Calu3 (cell line): ENCODE results near the gene PRDX6. TPM values are rescaled to one million over a fixed set of nuclear protein-coding genes. Genes with fewer than 3 reads are reported as not detected.

ENCODE experiments used
- BruUV-seq: library from RNA; stranded (reverse); fragments of 400-500 nt; replicated peaks from 2 replicates; lab custom pipeline; 2021; lab: Mats Ljungman, UMichigan
- CTCF ChIA-PET: fragments of 300-600 bp; sonication (Branson Sonifier 250); formaldehyde crosslinking; loops from one replicate; lab custom pipeline; 2022; ENCODE audit warnings: antibody characterized with exemption; lab: Charles Lee
- DNase-seq: peaks from one replicate; pipeline ENCODE4 v3.0.0; 2022
- H3K27ac Mint-ChIP-seq: one replicate; pipeline ENCODE4 v1.8.0; 2022; ENCODE audit warnings: mixed read lengths; ENCODE audit not compliant: unreplicated experiment
- H3K27me3 Mint-ChIP-seq: one replicate; pipeline ENCODE4 v1.8.0; 2022; ENCODE audit warnings: mixed read lengths; ENCODE audit not compliant: unreplicated experiment
- H3K36me3 Mint-ChIP-seq: one replicate; pipeline ENCODE4 v1.8.0; 2022; ENCODE audit warnings: mild to moderate bottlenecking, moderate library complexity, mixed read lengths; ENCODE audit not compliant: insufficient read depth, unreplicated experiment
- H3K4me1 Mint-ChIP-seq: one replicate; pipeline ENCODE4 v1.8.0; 2022; ENCODE audit warnings: mild to moderate bottlenecking, low read depth, mixed read lengths; ENCODE audit not compliant: unreplicated experiment
- H3K4me3 Mint-ChIP-seq: one replicate; pipeline ENCODE4 v1.8.0; 2022; ENCODE audit warnings: mild to moderate bottlenecking, low read depth, moderate library complexity, mixed read lengths; ENCODE audit not compliant: unreplicated experiment
- H3K9me3 Mint-ChIP-seq: one replicate; pipeline ENCODE4 v1.8.0; 2022; ENCODE audit warnings: low read depth, mixed read lengths; ENCODE audit not compliant: unreplicated experiment
- intact Hi-C: fragments of 100-400 bp; cut with micrococcal nuclease; formaldehyde crosslinking; loops from one replicate; pipeline ENCODE4 v1.10.0; 2022; ENCODE audit not compliant: unreplicated experiment
- total RNA-seq: library from RNA; stranded (reverse); gene quantifications from 2 replicates; pipeline ENCODE4 v1.2.3, GENCODE V29; 2022
- TF ChIP-seq, protein P1 (sequence below): fragments of 200-600 bp; IDR thresholded peaks from one replicate; pipeline ENCODE4 v1.8.0; 2022; ENCODE audit warnings: antibody characterized with exemption; ENCODE audit not compliant: unreplicated experiment

Gene PRDX6
- total RNA-seq, 1 experiment from 2014 or later: 360 TPM

DNA sequence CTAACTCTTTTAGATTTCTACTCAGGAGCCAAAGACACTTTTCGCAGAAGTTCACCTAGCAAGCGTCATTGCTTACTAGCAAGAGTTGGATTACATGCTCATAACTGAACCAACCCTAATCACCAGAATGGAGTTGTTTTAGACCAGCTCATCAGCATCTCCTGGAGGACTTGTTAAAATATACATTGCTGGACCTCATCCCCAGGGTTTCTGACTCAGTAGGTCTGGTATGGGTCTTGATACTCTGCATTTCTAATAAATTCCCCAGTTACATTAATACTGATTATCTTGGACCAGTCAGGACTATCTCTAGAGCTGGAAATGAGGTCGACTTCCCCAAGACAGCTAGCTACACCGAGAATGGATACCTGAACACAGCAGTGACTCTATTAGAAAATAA, 9.7 kb upstream of the PRDX6 start:
- Mint-ChIP-seq H3K27ac (no peak overlapping the region), H3K36me3 (no peaks in the 10 kb centered on the region), H3K9me3 (peaks cover 20% of the 10 kb centered on the region), H3K4me1 (no peaks in the 10 kb centered on the region), H3K27me3 (no peaks in the 10 kb centered on the region), H3K4me3 (no peak overlapping the region)
- intact Hi-C loops: no loop called here
- no TSS peak for BruUV-seq
- TF ChIP-seq, protein P1, sequence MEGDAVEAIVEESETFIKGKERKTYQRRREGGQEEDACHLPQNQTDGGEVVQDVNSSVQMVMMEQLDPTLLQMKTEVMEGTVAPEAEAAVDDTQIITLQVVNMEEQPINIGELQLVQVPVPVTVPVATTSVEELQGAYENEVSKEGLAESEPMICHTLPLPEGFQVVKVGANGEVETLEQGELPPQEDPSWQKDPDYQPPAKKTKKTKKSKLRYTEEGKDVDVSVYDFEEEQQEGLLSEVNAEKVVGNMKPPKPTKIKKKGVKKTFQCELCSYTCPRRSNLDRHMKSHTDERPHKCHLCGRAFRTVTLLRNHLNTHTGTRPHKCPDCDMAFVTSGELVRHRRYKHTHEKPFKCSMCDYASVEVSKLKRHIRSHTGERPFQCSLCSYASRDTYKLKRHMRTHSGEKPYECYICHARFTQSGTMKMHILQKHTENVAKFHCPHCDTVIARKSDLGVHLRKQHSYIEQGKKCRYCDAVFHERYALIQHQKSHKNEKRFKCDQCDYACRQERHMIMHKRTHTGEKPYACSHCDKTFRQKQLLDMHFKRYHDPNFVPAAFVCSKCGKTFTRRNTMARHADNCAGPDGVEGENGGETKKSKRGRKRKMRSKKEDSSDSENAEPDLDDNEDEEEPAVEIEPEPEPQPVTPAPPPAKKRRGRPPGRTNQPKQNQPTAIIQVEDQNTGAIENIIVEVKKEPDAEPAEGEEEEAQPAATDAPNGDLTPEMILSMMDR: no peak
- CTCF ChIA-PET: no interaction called here
- no peak for DNase-seq

DNA sequence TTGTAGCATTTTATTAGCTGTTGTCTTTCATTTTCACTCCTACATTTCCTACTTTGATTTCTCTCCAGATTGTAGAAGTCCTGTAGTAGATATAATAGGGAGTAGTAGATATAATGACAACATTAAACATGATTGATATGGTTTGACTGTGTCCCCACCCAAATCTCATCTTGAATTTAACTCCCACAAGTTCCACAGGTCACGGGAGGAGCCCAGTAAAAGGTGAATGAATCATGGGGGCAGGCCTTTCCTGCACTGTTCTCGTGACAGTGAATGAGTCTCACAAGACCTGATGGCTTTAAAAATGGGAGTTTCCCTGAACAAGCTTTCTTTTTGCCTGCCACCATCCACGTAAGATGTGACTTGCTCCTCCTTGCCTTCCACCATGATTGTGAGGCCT, 7.5 kb upstream of the PRDX6 start:
- Mint-ChIP-seq H3K4me3 (no peak overlapping the region), H3K27me3 (no peaks in the 10 kb centered on the region), H3K9me3 (peaks cover 17% of the 10 kb centered on the region), H3K4me1 (peaks cover 14% of the 10 kb centered on the region), H3K27ac (no peak overlapping the region), H3K36me3 (no peaks in the 10 kb centered on the region)
- DNase-seq: no peak
- TF ChIP-seq, protein P1: no peak
- no TSS peak for BruUV-seq
- CTCF ChIA-PET: no interaction called here
- intact Hi-C loops: no loop called here

DNA sequence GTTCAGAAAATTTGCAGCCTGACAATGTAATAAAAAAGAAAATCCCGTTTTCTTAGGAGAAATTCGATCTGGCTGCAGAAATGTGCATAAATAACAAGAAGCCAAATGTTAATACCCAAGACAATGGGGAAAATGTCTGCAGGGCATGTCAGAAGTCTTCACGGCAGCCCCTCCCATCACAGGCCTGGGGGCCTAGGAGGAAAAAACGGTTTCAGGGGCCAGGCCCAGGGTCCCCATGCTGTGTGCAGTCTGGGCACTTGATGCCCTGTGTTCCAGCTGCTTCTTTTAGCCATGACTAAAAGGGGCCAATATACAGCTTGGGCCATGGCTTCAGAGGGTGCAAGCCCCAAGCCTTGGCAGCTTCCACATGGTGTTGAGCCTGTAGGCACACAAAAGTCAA, 6.5 kb upstream of the PRDX6 start:
- Mint-ChIP-seq H3K27ac (no peak overlapping the region), H3K27me3 (no peaks in the 10 kb centered on the region), H3K36me3 (no peaks in the 10 kb centered on the region), H3K4me1 (peaks cover 24% of the 10 kb centered on the region), H3K9me3 (peaks cover 14% of the 10 kb centered on the region), H3K4me3 (no peak overlapping the region)
- TF ChIP-seq, protein P1: no peak
- DNase-seq: no peak
- no TSS peak for BruUV-seq
- intact Hi-C loops: no loop called here
- CTCF ChIA-PET: no interaction called here

DNA sequence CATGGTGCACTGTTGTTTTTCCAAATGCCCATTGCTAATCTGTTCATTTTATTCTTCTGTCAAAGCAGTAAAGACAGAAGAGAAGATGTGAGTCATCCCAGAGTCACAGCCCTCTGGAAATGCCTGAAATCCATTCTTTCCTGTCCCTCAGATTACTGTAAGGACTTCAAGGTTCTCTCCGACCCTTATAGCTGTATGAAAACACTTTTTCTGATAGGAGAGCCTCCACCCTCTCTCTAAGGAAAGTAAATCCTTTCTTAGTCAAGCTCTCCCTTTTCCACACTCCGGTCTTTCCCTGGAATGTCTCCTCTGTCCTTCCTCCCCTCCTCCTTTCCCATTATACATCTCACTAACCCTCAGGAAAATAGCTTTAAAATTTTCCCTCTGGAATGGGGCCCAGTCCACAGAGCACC, 3.5 kb upstream of the PRDX6 start:
- peaks cover 31% of the 10 kb centered on the region for H3K4me1 Mint-ChIP-seq
- no TSS peak for BruUV-seq
- H3K9me3 Mint-ChIP-seq: peaks cover 9% of the 10 kb centered on the region
- H3K36me3 Mint-ChIP-seq: peaks cover 21% of the 10 kb centered on the region
- H3K27me3 Mint-ChIP-seq: no peaks in the 10 kb centered on the region
- H3K4me3 Mint-ChIP-seq: no peak overlapping the region
- H3K27ac Mint-ChIP-seq: no peak overlapping the region
- no peak for DNase-seq
- CTCF ChIA-PET: no interaction called here
- intact Hi-C loops: no loop called here
- TF ChIP-seq, protein P1: no peak
